ENCODE results near the gene EXOG.

- TF ChIP-seq ZNF274 (IDR thresholded peaks at IDR 0.05; ENCODE audit: low read depth, low read length) (no peak), SUZ12 (IDR thresholded peaks at IDR 0.05; ENCODE audit: extremely low read depth, insufficient read depth, insufficient read length) (no peak), YY1 (IDR thresholded peaks at IDR 0.05; ENCODE audit: insufficient read depth, insufficient read length) (no peak)
Observed at GRCh38 chr3:38542401-38543298, 46.5 kb downstream of the EXOG start.
